ENCODE measurements around the gene TUBB4B.

DNA sequence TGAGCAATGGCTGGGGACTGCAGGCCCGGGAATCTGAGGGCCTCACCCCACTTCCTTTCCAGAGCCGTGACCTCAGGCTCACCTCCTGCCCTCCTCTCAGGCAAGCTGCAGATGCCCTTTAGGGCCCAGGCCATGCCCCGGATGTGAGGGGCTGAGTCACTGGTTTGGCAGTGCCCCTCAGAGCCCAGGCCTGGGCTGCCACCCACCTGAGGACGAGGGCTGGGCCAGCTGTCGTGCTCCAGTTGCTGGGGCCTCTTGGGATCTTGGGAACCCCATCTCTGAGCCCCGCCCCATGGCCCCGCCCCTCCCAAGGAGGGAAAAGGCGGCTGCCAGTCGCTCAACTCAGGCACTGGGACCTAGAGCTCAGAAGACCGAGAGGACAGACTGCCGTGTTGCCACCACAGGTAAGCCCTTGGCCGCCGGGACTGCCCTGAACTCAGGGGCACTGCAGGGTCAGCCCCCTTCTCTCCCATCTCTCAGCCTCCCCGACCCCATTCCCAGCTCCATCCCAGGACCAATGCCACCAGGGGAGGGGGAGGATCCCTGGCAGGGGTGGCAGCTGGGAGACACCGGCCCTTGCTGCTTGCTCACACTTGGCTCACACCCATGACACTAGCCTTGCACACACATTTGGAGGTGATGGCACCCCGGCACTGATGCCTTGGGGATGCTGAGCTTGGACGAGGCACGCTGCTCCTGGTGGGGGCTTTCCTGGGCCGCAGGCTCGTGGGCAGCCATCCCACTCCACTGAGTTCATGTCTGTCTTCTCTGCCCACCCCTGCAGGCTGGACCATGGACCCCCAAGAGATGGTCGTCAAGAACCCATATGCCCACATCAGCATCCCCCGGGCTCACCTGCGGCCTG is 16.0 kb upstream of the TUBB4B start, which contains the start of gene CYSRT1:
- no peak for TF ChIP-seq EZH2 (IDR thresholded peaks at IDR 0.05; ENCODE audit: borderline replicate concordance, low read length)
- TF ChIP-seq, protein P1, sequence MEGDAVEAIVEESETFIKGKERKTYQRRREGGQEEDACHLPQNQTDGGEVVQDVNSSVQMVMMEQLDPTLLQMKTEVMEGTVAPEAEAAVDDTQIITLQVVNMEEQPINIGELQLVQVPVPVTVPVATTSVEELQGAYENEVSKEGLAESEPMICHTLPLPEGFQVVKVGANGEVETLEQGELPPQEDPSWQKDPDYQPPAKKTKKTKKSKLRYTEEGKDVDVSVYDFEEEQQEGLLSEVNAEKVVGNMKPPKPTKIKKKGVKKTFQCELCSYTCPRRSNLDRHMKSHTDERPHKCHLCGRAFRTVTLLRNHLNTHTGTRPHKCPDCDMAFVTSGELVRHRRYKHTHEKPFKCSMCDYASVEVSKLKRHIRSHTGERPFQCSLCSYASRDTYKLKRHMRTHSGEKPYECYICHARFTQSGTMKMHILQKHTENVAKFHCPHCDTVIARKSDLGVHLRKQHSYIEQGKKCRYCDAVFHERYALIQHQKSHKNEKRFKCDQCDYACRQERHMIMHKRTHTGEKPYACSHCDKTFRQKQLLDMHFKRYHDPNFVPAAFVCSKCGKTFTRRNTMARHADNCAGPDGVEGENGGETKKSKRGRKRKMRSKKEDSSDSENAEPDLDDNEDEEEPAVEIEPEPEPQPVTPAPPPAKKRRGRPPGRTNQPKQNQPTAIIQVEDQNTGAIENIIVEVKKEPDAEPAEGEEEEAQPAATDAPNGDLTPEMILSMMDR (IDR thresholded peaks at IDR 0.05; ENCODE audit: low read length): no peak
